NCI-H2081 treated with DMSO at 0.1 percent for 48 hours (cell line): ENCODE data around the gene CNR2.
"Not testable (repeated sequence)": the region's sequence is repeated elsewhere in the genome, so short reads cannot be mapped to it uniquely, and the experiment has no call there.

Source experiments
- DNase-seq: peaks from one replicate; lab custom pipeline; 2025; lab: John Stamatoyannopoulos, UW

CNR2 gene

GRCh38 chr1:23913212-23913880 is at the start of gene CNR2:
TSS of gene CNR2 (minus strand) at chr1:23913362. CDS start at chr1:23875617, 37,745 bp downstream.
- no peak for DNase-seq

GRCh38 chr1:23960291-23961020 is 47.3 kb upstream of the CNR2 start:
- no peak for DNase-seq

GRCh38 chr1:23959461-23960290 is 46.5 kb upstream of the CNR2 start, which contains the start of gene PNRC2:
TSS of gene PNRC2 (plus strand) at chr1:23959828. CDS start at chr1:23961458, 1,630 bp downstream.
- DNase-seq = peak; percentile 92

GRCh38 chr1:23958810-23959460 is 45.8 kb upstream of the CNR2 start:
- peak; percentile 96 for DNase-seq

DNA sequence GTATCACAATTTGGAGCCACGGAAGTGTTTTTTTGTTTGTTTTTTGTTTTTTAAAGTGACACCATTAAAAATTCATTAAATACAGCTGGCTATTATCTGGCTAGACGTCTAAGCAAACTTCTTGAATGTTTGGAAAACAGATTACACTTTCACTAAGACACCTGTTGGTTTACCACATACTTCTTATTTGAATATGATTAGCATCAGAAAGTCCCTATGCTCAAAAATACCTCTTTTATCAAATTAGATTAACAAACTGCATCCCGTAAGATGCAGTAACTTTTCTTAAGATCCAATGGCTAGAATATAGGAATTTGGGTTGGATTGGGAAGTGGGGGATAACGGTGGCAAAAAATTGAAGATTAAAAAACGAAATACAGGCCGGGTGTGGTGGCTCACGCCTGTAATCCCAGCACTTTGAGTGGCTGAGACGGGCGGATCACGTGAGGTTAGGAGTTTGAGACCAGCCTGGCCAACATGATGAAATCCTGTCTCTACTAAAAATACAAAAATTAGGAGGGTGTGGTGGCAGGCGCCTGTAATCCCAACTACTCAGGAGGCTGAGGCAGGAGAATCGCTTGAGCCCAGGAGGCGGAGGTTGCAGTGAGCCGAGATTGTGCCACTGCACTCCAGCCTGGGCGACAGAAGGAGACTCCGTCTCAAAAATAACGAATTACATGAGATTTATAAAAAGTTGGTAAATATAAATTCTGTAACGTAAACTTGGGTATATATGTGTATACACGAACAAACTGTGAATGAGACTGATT is 45.1 kb upstream of the CNR2 start:
- not testable (repeated sequence) for DNase-seq

- no peak for DNase-seq
Observed at GRCh38 chr1:23957096-23957495, 43.9 kb upstream of the CNR2 start.

- no peak for DNase-seq
Observed at GRCh38 chr1:23953020-23953419, 39.9 kb upstream of the CNR2 start.

- DNase-seq = no peak
Observed at GRCh38 chr1:23947366-23947765, 34.2 kb upstream of the CNR2 start.

DNA sequence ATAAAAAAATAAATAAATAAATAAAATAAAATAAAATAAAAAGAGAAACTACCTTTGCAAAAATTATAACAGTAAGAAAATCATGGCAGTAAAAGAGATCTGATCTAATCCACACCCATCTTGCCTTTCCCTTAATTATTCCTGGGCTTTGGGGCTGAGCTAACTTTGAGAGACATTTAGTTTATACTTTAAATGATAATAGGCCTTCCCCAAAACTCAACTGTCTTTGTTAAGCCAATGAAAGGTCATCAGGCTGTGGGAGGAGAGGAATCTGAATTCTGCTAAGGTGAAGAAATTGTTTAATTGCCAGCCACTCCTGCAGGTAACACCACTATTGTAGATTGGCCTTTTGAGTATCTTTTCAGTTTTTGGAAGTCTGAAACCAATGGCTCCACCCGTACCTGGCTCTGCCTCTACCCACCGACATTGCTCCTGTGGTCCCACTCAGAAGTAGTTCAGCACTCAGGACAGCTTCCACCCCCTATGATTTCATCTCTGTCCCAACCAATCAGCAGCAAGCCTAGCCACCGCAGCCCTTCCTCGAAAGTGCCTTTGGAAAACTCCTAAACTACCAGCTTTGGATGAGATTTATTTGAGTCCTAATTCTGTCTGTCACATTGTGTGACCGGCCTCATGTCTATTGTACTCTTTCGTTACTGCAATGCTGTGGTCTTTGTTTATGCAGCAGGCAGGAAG is 23.5 kb upstream of the CNR2 start:
- no peak for DNase-seq

DNA sequence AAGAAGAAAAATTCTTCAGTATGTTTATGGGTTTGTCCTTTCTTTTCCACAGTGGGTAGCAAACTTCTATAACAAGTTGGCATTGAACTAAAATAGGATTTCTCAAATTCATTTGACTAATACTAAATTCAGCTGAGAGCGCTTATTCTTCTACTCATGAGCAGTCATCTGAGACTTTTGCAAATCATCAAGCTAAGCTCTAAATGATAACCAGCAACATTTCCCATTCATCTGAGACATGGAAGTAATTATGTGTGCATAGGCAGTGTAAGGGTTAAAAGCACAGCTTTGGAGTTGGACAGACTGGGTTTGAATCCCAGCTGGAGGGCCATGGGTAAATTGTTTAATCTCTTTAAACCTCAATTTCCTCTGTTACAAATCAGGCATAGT is 18.3 kb upstream of the CNR2 start:
- DNase-seq = no peak

- no peak for DNase-seq
Observed at GRCh38 chr1:23930861-23931490, 17.8 kb upstream of the CNR2 start.

DNA sequence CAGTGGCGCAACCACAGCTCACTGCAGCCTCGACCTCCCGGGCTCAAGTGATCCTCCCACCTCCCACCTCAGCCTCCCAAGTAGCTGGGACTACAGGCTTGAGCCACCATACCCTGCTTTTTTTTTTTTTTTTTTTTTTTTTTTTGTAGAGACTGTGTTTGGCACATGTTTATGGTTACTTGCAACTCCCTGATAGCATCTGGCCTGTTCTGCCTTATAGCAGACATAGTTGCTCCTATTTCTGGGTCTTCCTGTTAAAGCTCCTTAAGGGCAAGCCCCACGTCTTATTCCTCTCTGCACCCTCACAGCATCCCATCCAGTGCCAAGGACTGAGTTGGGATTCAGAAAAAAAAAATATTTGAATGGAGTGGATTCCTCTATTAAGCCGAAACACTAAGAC is 17.1 kb upstream of the CNR2 start:
- DNase-seq = no peak

GRCh38 chr1:23928789-23929188 is 15.6 kb upstream of the CNR2 start:
- no peak for DNase-seq

- no peak for DNase-seq
Observed at GRCh38 chr1:23927097-23927496, 13.9 kb upstream of the CNR2 start.

- DNase-seq = no peak
Observed at GRCh38 chr1:23925279-23925678, 12.1 kb upstream of the CNR2 start.

- no peak for DNase-seq
Observed at GRCh38 chr1:23924601-23925000, 11.4 kb upstream of the CNR2 start.

- no peak for DNase-seq
Observed at GRCh38 chr1:23923592-23924499, 10.7 kb upstream of the CNR2 start.

DNA sequence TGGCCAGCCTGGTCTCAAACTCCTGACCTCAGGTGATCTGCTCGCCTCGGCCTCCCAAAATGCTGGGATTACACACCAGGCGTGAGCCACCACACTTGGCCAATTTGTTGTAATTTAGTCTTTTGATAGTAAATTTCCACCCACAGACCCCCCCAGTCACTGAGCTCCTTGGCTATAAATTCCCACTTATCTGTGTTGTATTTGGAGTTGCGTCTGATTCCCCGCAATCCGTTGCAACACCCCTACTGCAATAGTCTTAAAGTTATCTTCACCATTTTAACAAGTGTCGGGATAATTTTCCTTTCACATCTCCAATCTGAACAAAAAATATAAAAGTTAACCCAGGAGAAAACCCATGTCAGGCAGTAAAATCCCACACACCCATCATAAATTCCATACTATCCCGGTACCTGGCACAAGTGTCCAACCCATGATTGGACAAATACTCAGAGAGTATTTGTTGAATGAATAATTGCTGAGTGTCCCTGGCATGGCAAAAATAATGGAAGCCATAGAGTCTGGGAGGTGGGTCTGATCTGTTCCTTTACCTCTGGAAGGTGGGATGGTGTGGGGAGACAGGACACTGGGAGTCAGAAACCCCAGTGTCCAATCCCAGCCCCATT is 9.3 kb upstream of the CNR2 start:
- DNase-seq = no peak
